Osteocyte (in vitro differentiated cells): ENCODE results near the gene ZNF774. TPM values are rescaled to one million over a fixed set of nuclear protein-coding genes. Genes with fewer than 3 reads are reported as not detected.
A peak's percentile ranks its signal among the peaks of the same experiment; 100 is the strongest.

ENCODE experiments used
- DNase-seq: peaks from one replicate; pipeline ENCODE4 v3.0.0; 2021; ENCODE audit warnings: mixed read lengths; ENCODE audit not compliant: unreplicated experiment; ENCODE audit errors: extremely low spot score
- H3K27ac Mint-ChIP-seq: one replicate; pipeline ENCODE4 v1.8.0; 2021; ENCODE audit warnings: mild to moderate bottlenecking, mixed read lengths; ENCODE audit not compliant: unreplicated experiment
- H3K27me3 Mint-ChIP-seq: one replicate; pipeline ENCODE4 v1.8.0; 2021; ENCODE audit warnings: mixed read lengths; ENCODE audit not compliant: unreplicated experiment
- H3K36me3 Mint-ChIP-seq: one replicate; pipeline ENCODE4 v1.8.0; 2021; ENCODE audit warnings: mixed read lengths; ENCODE audit not compliant: unreplicated experiment
- H3K4me1 Mint-ChIP-seq: one replicate; pipeline ENCODE4 v1.8.0; 2021; ENCODE audit warnings: mixed read lengths; ENCODE audit not compliant: unreplicated experiment
- H3K4me3 Mint-ChIP-seq: one replicate; pipeline ENCODE4 v1.8.0; 2021; ENCODE audit warnings: mild to moderate bottlenecking, moderate library complexity, mixed read lengths; ENCODE audit not compliant: unreplicated experiment
- H3K9me3 Mint-ChIP-seq: one replicate; pipeline ENCODE4 v1.8.0; 2021; ENCODE audit warnings: mixed read lengths; ENCODE audit not compliant: unreplicated experiment
- total RNA-seq: library from RNA; stranded (reverse); gene quantifications from 2 replicates; pipeline ENCODE4 v1.2.1, GENCODE V29; 2021
- TF ChIP-seq, protein P1 (sequence below): fragments of 200-600 bp; sonication (generic); IDR thresholded peaks from 2 replicates; pipeline ENCODE4 v1.5.0; 2021; ENCODE audit warnings: antibody characterized with exemption, mild to moderate bottlenecking, moderate library complexity

Gene ZNF774
- total RNA-seq, 1 donor from 2014 or later, result 1.6 TPM

DNA sequence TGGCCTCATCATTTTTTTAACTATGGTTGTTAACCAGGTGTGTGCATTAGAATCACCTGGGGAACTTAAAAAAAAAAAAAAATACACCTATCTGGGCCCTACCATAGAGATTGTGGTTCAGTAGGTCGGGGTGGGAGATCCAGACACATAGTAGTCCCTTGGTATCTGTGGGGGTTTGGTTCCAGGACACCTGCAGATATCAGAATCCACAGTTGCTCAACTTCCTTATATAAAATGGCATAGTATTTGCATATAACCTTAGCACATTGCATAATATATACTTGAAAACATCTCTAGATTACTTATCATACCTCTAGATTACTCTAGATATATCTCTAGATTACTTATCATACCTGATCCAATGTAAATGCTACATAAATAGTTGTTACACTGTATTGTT lies 41.0 kb downstream of the ZNF774 start:
- Mint-ChIP-seq H3K9me3 (no peaks in the 10 kb centered on the region), H3K27ac (no peak overlapping the region), H3K36me3 (peaks cover 45% of the 10 kb centered on the region), H3K4me3 (no peak overlapping the region), H3K4me1 (peaks cover 66% of the 10 kb centered on the region), H3K27me3 (no peaks in the 10 kb centered on the region)
- DNase-seq, result no peak
- TF ChIP-seq, protein P1, sequence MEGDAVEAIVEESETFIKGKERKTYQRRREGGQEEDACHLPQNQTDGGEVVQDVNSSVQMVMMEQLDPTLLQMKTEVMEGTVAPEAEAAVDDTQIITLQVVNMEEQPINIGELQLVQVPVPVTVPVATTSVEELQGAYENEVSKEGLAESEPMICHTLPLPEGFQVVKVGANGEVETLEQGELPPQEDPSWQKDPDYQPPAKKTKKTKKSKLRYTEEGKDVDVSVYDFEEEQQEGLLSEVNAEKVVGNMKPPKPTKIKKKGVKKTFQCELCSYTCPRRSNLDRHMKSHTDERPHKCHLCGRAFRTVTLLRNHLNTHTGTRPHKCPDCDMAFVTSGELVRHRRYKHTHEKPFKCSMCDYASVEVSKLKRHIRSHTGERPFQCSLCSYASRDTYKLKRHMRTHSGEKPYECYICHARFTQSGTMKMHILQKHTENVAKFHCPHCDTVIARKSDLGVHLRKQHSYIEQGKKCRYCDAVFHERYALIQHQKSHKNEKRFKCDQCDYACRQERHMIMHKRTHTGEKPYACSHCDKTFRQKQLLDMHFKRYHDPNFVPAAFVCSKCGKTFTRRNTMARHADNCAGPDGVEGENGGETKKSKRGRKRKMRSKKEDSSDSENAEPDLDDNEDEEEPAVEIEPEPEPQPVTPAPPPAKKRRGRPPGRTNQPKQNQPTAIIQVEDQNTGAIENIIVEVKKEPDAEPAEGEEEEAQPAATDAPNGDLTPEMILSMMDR, result no peak

DNA sequence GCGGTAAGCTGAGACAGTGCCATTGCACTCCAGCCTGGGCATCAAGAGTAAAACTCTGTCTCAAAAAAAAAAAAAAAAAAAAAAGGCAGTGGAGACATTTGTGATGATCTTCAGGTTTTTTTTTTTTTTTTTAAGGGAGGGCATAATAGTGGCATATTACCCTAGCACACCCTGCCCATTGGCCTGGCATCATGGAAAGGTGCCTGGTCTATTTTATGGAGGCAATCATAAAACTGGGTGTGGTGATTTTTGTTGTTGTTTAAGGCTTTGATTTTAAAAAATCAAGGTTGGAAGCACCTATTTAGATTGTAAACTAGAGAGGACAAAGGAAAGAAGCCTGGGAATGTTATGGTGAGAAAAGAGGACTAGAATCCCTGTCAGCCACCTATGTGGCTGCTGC lies 42.0 kb downstream of the ZNF774 start:
- H3K27ac Mint-ChIP-seq, result peak overlapping the region; percentile 64
- no peak for DNase-seq
- H3K4me3 Mint-ChIP-seq, result no peak overlapping the region
- H3K4me1 Mint-ChIP-seq, result peaks cover 65% of the 10 kb centered on the region
- H3K36me3 Mint-ChIP-seq, result peaks cover 45% of the 10 kb centered on the region
- H3K27me3 Mint-ChIP-seq, result no peaks in the 10 kb centered on the region
- TF ChIP-seq, protein P1, result no peak
- no peaks in the 10 kb centered on the region for H3K9me3 Mint-ChIP-seq

DNA sequence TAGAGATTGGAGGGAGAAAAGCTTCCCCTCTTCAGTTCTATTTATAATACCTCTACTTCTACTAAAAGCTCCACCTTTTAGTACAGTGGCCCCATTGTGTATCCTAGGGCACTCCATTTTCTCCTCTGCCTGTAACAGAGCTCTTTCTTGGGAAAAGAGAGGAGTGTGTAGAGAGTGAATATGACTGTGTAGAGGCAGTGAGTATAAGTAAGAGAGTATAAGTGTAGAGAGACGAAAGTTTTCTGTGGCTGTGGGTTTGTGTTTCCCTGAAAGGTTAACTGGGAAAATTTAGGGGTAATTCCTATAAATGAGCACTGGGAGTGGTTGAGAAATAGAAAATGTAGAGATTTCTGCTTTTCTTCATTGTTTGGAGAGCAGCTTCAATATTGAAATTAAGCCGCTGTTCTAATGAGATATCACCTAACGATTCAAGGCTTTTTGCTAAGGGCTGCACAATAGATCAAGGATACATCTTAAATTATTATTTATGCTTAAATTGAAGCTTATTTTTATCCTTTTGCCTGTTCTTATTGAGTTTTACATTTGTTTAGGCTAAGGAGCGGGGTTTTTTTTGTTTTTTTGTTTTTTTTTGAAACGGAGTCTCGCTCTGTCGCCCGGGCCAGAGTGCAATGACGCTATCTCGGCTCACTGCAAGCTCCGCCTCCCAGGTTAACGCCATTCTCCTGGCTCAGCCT lies 42.8 kb downstream of the ZNF774 start:
- peak overlapping the region; percentile 64 for H3K27ac Mint-ChIP-seq
- no peak overlapping the region for H3K4me3 Mint-ChIP-seq

DNA sequence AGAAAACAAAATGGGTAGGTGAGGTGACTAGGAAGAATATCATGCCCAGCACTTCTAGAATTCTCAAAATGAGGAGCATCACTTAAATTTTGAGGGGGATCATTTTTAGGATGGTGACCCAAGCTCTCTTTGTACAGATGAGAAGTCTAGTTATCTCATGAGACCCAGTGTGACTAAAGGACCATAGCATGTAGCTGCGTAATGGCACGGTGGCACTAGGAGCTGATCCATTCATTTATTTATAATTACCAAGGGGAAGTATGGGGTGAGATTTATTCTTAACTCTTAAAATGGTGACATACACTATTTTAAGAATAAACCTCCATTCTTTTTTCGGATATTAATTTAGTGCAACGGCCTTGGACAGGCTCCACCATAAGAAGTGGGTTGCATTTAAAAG lies 44.2 kb downstream of the ZNF774 start:
- H3K9me3 Mint-ChIP-seq, result no peaks in the 10 kb centered on the region
- H3K4me1 Mint-ChIP-seq, result peaks cover 63% of the 10 kb centered on the region
- H3K4me3 Mint-ChIP-seq, result no peak overlapping the region
- no peaks in the 10 kb centered on the region for H3K27me3 Mint-ChIP-seq
- peaks cover 30% of the 10 kb centered on the region for H3K36me3 Mint-ChIP-seq
- no peak for DNase-seq
- TF ChIP-seq, protein P1, result no peak
- H3K27ac Mint-ChIP-seq, result peak overlapping the region; percentile 48

More for the DNA sequence above, 42.8 kb downstream of the ZNF774 start:
- peaks cover 42% of the 10 kb centered on the region for H3K36me3 Mint-ChIP-seq
- peaks cover 63% of the 10 kb centered on the region for H3K4me1 Mint-ChIP-seq
- TF ChIP-seq, protein P1, result no peak
- DNase-seq, result no peak
- H3K27me3 Mint-ChIP-seq, result no peaks in the 10 kb centered on the region
- H3K9me3 Mint-ChIP-seq, result no peaks in the 10 kb centered on the region

DNA sequence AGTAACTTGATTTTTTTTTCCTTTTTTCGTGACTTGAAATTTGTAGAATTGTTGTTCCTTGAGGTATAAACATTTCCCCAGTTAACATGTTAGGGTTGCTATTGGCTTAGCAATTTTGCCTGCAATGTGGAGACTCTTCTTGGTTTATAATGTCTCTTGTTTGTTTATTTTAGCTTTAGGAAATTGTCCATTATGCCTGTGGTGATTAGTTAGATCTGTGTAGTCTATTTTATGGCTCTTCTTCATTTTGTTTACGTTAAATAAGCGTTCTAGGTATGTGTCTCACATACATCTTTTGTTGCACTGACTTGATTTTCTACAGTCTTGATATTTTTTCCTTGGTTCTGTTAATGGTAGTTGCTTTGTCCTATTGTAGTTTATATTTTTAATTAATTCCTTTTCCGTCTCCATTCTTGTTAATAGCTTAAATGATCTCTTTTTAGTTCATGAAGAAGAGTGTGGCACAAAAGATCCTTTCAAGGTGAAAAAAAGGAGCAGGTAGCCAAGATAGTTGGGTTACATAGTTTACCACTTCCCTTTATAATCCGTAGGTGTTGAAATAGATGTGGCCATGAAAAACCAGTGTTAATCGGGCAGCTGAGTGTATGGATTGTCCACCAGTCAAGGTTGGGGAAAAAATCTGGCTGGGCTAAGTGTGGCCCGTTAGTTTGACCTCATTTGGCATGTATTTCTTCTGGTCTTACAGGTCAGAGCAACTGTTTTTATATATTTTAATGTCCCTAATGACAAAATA lies 48.1 kb downstream of the ZNF774 start:
- Mint-ChIP-seq H3K9me3 (no peaks in the 10 kb centered on the region), H3K27ac (peak overlapping the region; percentile 99), H3K36me3 (peaks cover 3% of the 10 kb centered on the region), H3K4me3 (peak overlapping the region; percentile 56), H3K4me1 (peaks cover 68% of the 10 kb centered on the region), H3K27me3 (no peaks in the 10 kb centered on the region)
- DNase-seq, result no peak
- TF ChIP-seq, protein P1, result no peak
